ENCODE measurements around the gene METTL2A.
"Not testable (repeated sequence)": the region's sequence is repeated elsewhere in the genome, so short reads cannot be mapped to it uniquely, and the experiment has no call there.

METTL2A gene

DNA sequence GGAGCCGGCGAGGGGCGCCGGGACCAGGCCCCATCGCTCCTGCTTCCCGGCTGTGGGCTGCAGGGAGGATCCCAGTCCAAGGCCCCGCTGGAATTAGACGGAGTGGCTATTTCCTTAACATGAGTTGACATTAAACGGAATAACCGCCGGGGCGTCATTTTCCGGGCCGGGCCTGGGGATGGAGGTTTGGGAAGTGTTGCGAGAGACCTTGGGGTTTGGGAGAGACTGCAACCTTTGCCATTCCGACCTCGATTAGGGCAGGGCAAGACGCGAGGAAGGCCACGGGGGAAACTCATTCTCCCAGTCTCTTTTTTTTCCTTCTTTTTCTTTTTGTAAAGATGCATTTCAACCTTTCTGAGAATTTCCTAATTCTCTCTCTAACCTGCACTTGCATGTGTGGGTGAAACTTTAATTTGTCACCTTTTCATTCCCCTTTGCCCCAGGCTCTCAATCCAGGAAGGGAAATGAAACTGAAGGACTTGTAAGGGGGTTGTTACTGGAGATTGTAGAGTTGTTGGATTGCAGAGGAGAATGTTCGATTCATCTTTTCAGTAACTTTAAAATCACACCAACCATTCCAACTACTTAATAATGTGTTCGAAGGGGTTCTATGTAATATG, 56.1 kb downstream of the METTL2A start:
- H3K9me2 ChIP-seq (replicated peaks; ENCODE audit: control insufficient read depth, low read length); H3K27me3 ChIP-seq (ENCODE audit: control insufficient read depth, low read length); H3F3A ChIP-seq (ENCODE audit: control insufficient read depth, insufficient read depth); H4K20me1 ChIP-seq (ENCODE audit: control insufficient read depth, insufficient read depth, low read depth, low read length); H3K9me3 ChIP-seq (ENCODE audit: control insufficient read depth, insufficient read depth, low read length): not testable (repeated sequence)
- Histone ChIP-seq H3K27ac (ENCODE audit: low read depth, low read length) (peak overlapping the region; percentile 71), H3K36me3 (ENCODE audit: control insufficient read depth, low read length) (peaks cover 47% of the 10 kb centered on the region), H3K4me1 (ENCODE audit: control insufficient read depth, low read length) (peaks cover 35% of the 10 kb centered on the region), H3K4me3 (ENCODE audit: low read length) (peak overlapping the region; percentile 88), H3K79me2 (ENCODE audit: control insufficient read depth, low read length) (peaks cover 82% of the 10 kb centered on the region), H3K4me2 (ENCODE audit: low read length) (peak overlapping the region; percentile 77)

DNA sequence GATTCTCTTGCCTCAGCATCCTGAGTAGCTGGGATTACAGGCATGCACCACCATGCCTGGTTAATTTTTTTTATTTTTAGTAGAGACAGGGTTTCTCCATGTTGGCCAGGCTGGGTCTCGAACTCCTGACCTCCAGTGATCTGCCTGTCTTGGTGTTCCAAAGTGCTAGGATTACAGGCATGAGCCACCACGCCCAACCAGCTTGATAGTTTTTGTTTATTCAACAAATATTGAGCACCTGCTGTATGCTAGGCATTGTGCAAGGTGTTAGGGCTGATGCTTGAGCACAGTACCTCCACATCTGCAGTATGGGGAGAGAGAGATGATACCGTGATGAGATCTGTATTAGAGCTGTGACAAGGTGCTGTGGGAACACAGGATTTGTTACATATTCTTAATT, 58.9 kb downstream of the METTL2A start:
- H3K27ac ChIP-seq (ENCODE audit: low read depth, low read length); H3K9me3 ChIP-seq (ENCODE audit: control insufficient read depth, insufficient read depth, low read length); H3K4me3 ChIP-seq (ENCODE audit: low read length); H3K27me3 ChIP-seq (ENCODE audit: control insufficient read depth, low read length); H3K9me2 ChIP-seq (replicated peaks; ENCODE audit: control insufficient read depth, low read length); H3F3A ChIP-seq (ENCODE audit: control insufficient read depth, insufficient read depth); H3K4me2 ChIP-seq (ENCODE audit: low read length); H4K20me1 ChIP-seq (ENCODE audit: control insufficient read depth, insufficient read depth, low read depth, low read length): not testable (repeated sequence)
- H3K36me3 ChIP-seq (ENCODE audit: control insufficient read depth, low read length): peaks cover 50% of the 10 kb centered on the region
- H3K4me1 ChIP-seq (ENCODE audit: control insufficient read depth, low read length): peaks cover 25% of the 10 kb centered on the region
- H3K79me2 ChIP-seq (ENCODE audit: control insufficient read depth, low read length): peaks cover 90% of the 10 kb centered on the region

- not testable (repeated sequence) for H3F3A ChIP-seq (ENCODE audit: control insufficient read depth, insufficient read depth); H3K4me1 ChIP-seq (ENCODE audit: control insufficient read depth, low read length); H3K4me2 ChIP-seq (ENCODE audit: low read length); H3K4me3 ChIP-seq (ENCODE audit: low read length); H4K20me1 ChIP-seq (ENCODE audit: control insufficient read depth, insufficient read depth, low read depth, low read length); H3K9me3 ChIP-seq (ENCODE audit: control insufficient read depth, insufficient read depth, low read length); H3K27me3 ChIP-seq (ENCODE audit: control insufficient read depth, low read length); H3K9me2 ChIP-seq (replicated peaks; ENCODE audit: control insufficient read depth, low read length); H3K27ac ChIP-seq (ENCODE audit: low read depth, low read length)
- Histone ChIP-seq H3K79me2 (ENCODE audit: control insufficient read depth, low read length) (peaks cover 100% of the 10 kb centered on the region), H3K36me3 (ENCODE audit: control insufficient read depth, low read length) (peaks cover 25% of the 10 kb centered on the region)
Observed at GRCh38 chr17:62490990-62491389, 67.3 kb downstream of the METTL2A start.

DNA sequence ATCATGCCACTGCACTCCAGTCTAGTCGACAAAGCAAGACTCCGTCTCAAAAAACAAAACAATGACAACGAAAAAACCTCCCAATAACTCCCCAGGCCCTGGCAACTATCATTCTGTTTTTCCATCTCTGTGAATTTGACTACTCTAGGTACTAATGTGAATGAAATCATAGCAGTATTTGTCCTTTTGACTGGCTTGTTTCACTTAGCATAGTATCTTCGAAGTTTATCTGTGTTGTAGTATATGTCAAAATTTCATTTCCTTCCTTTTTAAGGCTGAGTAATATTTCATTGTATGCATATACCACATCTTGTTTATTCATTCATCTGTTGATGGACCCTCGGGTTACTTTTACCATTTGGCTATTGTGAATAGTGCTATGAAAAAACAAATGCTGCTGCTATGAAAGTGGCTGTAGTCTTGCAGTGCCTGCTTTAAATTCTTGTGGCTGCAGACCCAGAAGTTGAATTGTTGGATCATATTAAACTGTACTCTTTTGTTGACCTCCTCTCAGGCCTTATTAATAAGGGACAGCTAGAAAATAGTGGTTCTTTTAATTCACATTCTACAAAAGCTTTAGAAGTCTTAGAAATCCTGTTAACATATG, 69.5 kb downstream of the METTL2A start:
- not testable (repeated sequence) for H3K4me3 ChIP-seq (ENCODE audit: low read length); H3K4me2 ChIP-seq (ENCODE audit: low read length); H3K9me2 ChIP-seq (replicated peaks; ENCODE audit: control insufficient read depth, low read length); H3K27ac ChIP-seq (ENCODE audit: low read depth, low read length); H3K27me3 ChIP-seq (ENCODE audit: control insufficient read depth, low read length); H3K9me3 ChIP-seq (ENCODE audit: control insufficient read depth, insufficient read depth, low read length); H4K20me1 ChIP-seq (ENCODE audit: control insufficient read depth, insufficient read depth, low read depth, low read length); H3F3A ChIP-seq (ENCODE audit: control insufficient read depth, insufficient read depth); H3K4me1 ChIP-seq (ENCODE audit: control insufficient read depth, low read length)
- H3K79me2 ChIP-seq (ENCODE audit: control insufficient read depth, low read length): peaks cover 100% of the 10 kb centered on the region
- H3K36me3 ChIP-seq (ENCODE audit: control insufficient read depth, low read length): peaks cover 22% of the 10 kb centered on the region

- H3K9me2 ChIP-seq (replicated peaks; ENCODE audit: control insufficient read depth, low read length); H4K20me1 ChIP-seq (ENCODE audit: control insufficient read depth, insufficient read depth, low read depth, low read length); H3K4me1 ChIP-seq (ENCODE audit: control insufficient read depth, low read length); H3K4me3 ChIP-seq (ENCODE audit: low read length); H3K9me3 ChIP-seq (ENCODE audit: control insufficient read depth, insufficient read depth, low read length); H3K27me3 ChIP-seq (ENCODE audit: control insufficient read depth, low read length); H3F3A ChIP-seq (ENCODE audit: control insufficient read depth, insufficient read depth); H3K4me2 ChIP-seq (ENCODE audit: low read length); H3K27ac ChIP-seq (ENCODE audit: low read depth, low read length): not testable (repeated sequence)
- peaks cover 16% of the 10 kb centered on the region for H3K36me3 ChIP-seq (ENCODE audit: control insufficient read depth, low read length)
- peaks cover 100% of the 10 kb centered on the region for H3K79me2 ChIP-seq (ENCODE audit: control insufficient read depth, low read length)
Observed at GRCh38 chr17:62494073-62494472, 70.4 kb downstream of the METTL2A start.

DNA sequence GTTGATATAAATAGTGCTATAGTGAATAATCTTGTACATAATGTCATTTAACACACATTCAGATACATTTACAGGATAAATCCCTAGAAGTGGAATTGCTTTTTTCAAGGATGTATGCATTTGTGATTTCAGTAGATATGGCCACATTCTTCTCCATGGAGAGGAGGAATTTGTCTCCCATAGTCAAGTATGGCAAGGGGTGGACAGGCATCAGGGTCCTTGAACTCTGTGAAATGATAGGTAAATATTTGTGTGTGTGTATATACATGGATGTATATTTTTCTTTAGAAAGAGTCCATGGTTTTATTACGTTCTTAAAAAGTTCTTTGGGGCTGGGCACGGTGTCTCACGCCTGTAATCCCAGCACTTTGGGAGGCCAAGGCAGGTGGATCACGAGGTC, 72.6 kb downstream of the METTL2A start:
- not testable (repeated sequence) for H4K20me1 ChIP-seq (ENCODE audit: control insufficient read depth, insufficient read depth, low read depth, low read length); H3K4me1 ChIP-seq (ENCODE audit: control insufficient read depth, low read length); H3K36me3 ChIP-seq (ENCODE audit: control insufficient read depth, low read length); H3K4me2 ChIP-seq (ENCODE audit: low read length); H3K4me3 ChIP-seq (ENCODE audit: low read length); H3K9me3 ChIP-seq (ENCODE audit: control insufficient read depth, insufficient read depth, low read length); H3K27me3 ChIP-seq (ENCODE audit: control insufficient read depth, low read length); H3K27ac ChIP-seq (ENCODE audit: low read depth, low read length); H3K9me2 ChIP-seq (replicated peaks; ENCODE audit: control insufficient read depth, low read length); H3F3A ChIP-seq (ENCODE audit: control insufficient read depth, insufficient read depth)
- H3K79me2 ChIP-seq (ENCODE audit: control insufficient read depth, low read length): peaks cover 92% of the 10 kb centered on the region

DNA sequence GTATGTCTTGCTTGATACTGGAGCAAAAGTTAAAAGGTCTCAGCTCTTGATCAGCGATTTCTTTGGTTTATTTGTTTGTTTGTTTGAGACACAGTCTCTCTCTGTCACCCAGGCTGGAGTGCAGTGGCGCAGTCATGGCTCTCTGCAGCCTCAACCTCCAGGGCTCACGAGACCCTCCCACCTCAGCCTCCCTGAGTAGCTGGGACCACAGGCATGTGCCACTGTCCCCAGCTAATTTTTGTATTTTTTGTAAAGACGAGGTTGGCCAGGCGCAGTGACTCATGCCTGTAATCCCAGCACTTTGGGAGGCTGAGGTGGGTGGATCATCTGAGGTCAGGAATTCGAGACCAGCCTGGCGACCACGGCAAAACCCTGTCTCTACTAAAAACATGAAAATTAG, 75.1 kb downstream of the METTL2A start:
- H3K27ac ChIP-seq (ENCODE audit: low read depth, low read length): not testable (repeated sequence)

More for the DNA sequence above, 75.1 kb downstream of the METTL2A start:
- not testable (repeated sequence) for H3K4me1 ChIP-seq (ENCODE audit: control insufficient read depth, low read length); H3K9me3 ChIP-seq (ENCODE audit: control insufficient read depth, insufficient read depth, low read length); H4K20me1 ChIP-seq (ENCODE audit: control insufficient read depth, insufficient read depth, low read depth, low read length); H3K4me3 ChIP-seq (ENCODE audit: low read length); H3K9me2 ChIP-seq (replicated peaks; ENCODE audit: control insufficient read depth, low read length); H3F3A ChIP-seq (ENCODE audit: control insufficient read depth, insufficient read depth); H3K27me3 ChIP-seq (ENCODE audit: control insufficient read depth, low read length); H3K4me2 ChIP-seq (ENCODE audit: low read length); H3K36me3 ChIP-seq (ENCODE audit: control insufficient read depth, low read length)
- peaks cover 89% of the 10 kb centered on the region for H3K79me2 ChIP-seq (ENCODE audit: control insufficient read depth, low read length)
